GM18526 (cell line): ENCODE measurements around the gene EDA.

Experiments
- POLR2A ChIP-seq: IDR thresholded peaks from 3 replicates; pipeline ENCODE4 v1.6.1; 2011; ENCODE audit not compliant: insufficient read length; ENCODE audit errors: extremely low read depth

Gene EDA

GRCh38 chrX:70054391-70054790 is 438.5 kb downstream of the EDA start:
- no peak for TF ChIP-seq POLR2A

GRCh38 chrX:70062076-70062475 is 446.2 kb downstream of the EDA start, which contains the start of gene OTUD6A:
TSS of gene OTUD6A (plus strand) at chrX:70062457. CDS start at chrX:70062525, 68 bp downstream.
- TF ChIP-seq POLR2A = no peak

- no peak for TF ChIP-seq POLR2A
These were observed 447.1 kb downstream of the EDA start for GRCh38 chrX:70062961-70063550.

DNA sequence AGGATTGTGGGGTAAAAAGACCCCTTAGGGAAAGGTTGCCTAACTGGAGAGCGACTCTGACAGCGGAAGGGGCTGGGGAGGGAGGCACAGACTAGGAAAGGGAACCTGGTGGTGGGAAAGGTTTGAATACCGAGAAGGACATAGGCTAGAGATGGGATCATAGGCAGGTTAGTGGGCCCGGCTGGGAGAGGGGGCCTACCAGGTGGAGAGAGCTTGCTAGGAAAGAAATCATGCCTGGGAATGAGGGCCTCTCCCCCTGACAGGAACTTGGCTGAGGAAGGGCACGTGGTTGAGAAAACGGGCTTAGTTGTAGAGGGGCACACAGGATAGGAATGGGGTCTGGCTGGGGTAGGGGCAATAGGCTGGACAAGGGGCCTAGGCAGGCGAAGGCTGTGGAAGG is 450.7 kb downstream of the EDA start:
- TF ChIP-seq POLR2A = no peak

- no peak for TF ChIP-seq POLR2A
These were observed 463.4 kb downstream of the EDA start for GRCh38 chrX:70079297-70079696.

DNA sequence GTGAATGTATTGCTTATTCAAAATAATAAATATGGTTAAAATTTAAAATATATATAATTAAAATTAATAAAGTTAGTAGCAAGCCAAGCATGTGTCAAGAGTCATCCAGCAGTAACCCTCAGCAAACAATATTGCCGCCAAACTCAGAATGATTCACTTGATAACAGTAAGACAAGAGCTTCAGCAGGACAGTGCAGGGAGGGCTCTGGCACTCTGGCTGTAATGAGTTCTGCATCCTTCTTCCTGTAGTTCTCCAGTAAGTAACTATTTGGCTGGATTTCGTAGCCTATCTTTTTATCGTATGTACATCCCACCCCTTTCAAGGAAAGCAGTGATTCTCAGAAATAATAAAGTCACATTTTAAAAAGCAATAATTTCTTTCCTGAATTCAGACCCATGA is 464.0 kb downstream of the EDA start:
- TF ChIP-seq POLR2A = no peak

GRCh38 chrX:70082723-70083122 is 466.8 kb downstream of the EDA start:
- TF ChIP-seq POLR2A = no peak

- TF ChIP-seq POLR2A = no peak
These were observed 468.8 kb downstream of the EDA start for GRCh38 chrX:70084592-70085240.

DNA sequence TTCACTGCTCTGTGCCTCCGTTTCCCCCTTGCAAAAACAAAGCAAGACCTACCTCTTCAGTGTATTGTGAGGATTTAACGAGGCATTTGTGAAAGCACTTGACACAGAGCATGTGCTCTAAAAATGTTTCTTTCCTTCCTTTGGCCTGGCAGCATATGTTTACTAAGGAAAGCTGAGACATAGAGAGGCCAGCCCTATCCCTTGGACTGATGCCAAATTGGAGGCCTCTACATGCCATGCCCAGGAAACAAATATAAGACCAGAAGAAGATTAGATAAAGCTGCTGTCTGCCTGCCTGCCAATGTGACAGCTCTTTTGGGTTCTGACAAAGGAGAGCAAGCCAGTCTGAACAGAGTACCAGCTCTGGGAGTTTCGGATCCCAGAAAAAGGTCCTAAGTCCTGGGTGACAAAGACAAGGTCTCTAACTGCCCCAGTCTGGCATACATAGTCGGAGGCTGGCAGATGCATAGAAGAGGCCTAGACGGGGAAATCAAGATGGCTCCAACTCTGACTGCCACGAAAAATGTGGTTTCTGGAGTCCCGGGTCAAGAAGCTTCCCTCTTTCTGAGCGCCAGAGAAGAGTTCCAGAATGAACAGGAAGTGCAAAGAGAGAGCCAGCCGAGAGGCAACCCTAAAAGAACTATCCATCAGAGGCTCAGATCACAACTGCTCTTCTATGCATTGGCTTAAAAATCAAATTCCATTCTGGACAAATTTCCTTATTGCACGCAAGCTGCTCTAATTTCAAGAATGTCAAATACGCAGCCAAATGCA is 472.1 kb downstream of the EDA start:
- no peak for TF ChIP-seq POLR2A

- TF ChIP-seq POLR2A = no peak
These were observed 472.8 kb downstream of the EDA start for GRCh38 chrX:70088751-70089150.
